Hippocampal formation (tissue), 2 donors: ENCODE data around the gene STUM.
A peak's percentile ranks its signal among the peaks of the same experiment; 100 is the strongest.

ENCODE experiments used
- DNase-seq, 2 donors: peaks; one replicate each; lab custom pipeline; 2025; lab: John Stamatoyannopoulos, UW

STUM gene

DNA sequence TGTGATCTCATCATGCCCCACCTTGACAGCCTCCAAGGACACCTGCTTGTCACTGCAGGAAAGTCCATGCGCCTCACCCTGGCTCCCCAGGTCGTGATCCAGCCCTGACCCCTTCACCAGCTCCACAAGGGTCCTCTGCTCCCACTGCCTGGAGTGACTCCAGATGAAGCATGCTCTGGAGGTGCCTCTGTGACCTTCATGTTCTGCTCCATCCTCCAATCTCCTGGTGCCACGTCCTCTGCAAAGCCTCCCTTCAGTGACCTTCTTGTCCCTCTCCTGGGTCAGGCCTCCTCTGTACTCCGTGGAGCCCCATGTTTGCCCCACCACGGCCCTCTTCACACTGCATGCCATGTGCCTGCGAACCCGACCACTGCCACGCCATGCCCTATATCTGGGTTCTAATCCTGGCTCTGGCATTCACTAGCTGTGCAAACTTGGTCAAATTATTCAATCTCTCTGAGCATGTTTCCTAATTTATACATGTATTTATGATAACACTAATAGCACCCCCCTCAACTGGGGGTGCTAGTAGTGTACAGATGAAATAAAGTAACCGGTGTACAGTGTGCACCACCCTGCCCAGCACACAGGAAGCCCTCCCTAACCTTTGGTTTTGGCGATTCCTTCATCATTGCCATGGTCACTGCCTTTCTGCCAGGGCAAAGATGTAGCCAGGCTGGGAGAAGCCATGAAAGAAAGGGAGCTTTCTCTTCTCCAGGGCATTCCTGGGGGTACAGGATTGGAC lies 77.4 kb downstream of the STUM start:
- DNase-seq, result no peak

DNA sequence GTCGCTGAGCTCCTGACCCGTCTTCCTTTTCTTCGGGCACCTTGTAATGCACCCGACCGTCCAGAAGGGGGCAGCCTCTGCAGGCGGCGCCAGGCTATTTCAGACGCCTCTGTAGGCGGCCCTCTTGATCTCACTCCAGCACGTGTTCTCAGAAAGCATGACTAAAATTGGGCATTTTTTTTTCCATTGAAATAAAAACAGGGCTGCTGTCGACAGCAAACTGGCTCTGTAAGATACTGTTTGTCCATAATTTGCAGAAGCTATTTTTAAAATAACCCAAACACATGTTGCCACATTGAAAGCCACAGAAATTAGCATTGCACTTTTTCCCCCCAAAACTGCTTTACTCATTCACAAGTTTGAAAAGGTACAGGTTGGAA lies 78.0 kb downstream of the STUM start:
- DNase-seq, result peak; percentile 52 to 60

DNA sequence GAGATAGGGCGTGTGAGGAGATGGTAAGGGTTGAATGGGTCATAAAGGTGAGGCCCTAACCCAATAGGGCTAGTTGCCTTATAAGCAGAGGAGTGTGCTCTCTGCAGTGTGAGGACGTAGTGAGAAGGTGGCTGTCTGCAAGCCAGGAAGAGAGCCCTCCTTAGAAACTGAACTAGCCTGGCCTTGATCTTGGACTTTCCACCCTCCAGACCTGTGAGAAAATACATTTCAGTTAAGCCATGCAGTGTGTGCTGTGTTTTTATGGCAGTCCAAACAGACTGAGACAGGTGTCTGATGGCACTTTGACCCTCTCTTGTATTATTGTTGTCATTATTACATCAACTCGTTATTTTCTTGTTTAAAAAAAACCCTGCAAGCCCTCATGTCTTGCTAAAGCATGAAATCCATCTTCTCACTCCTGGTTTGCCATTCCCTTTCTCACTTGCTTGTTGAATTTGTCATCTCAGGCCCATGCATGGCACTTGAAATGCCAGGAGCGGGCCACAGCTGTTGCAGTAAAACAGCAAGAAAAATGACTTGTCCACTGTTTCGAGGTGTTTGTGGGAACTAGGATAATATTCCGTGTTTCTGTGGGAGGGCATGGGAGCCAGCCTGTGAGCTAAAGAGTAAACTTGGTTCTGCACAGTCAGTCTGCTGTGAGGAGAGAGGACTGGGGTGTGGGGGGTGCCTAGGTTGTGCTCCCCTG lies 78.6 kb downstream of the STUM start:
- DNase-seq, result no peak

DNA sequence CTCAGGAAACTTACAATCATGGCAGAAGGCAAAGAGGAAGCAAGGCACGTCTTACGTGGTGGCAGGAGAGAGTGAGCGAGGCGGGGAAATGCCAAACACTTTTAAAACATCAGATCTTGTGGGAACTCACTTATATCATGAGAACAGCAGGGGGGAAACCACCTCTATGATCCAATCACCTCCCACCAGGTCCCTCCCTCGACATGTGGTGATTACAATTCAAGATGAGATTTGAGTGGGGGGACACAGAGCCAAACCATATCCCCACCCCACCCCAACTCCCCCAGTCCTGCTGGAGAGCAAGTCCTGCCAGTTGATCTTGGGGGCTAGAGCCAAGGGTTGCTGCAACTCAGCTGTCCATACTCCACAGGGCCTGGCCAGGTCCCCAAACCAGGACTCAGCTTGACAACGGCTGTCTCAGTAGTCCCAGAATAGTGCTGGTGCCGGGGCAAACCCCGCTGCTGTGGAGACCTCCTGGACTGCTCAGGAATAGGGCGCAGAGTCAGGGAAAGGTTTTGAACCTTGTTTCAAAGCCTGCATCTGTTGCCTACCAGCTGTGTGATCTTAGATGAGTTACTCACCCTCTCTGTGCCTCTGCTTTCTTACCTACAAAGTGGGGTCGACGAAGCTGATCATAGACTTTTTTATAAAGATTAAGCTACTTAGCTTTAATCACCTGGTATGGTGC lies 79.5 kb downstream of the STUM start:
- no peak for DNase-seq

- no peak for DNase-seq
Observed at GRCh38 chr1:226628612-226629155, 80.1 kb downstream of the STUM start.

DNA sequence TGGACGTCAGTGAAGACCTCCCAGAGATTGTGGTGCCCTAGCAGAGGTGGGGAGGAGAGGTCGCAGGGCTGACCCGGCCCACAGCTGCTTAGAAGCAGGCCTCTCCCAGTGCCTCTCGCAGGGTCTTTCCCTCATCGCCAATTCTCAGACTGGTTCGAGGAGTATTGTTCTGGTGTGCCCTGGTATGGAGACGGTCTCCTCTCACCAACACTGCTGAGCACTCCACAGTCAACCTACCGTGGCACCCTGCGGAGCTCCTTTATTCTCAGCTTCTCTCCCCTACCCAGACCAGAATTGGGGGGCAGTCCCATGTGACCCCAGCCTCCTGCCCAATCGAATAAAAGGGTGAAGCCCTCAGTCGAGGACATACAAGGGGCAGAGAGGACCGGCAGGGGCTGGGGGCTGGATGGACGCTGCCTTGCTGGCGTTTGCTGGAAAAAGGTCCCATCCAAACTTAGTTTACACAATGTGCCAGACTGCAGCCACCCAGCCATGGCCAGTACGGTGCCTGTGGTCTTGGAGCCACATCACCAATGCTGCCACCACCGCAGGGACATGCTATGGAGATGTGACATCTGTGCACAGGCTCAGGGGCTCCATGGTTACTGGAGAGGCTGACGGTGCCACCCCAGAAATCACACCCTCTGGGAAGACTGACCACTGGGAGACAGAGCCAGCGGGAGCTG lies 80.8 kb downstream of the STUM start:
- no peak for DNase-seq

GRCh38 chr1:226629896-226630550 lies 81.5 kb downstream of the STUM start:
- no peak for DNase-seq

- DNase-seq, result no peak
Observed at GRCh38 chr1:226630592-226630991, 82.0 kb downstream of the STUM start.

DNA sequence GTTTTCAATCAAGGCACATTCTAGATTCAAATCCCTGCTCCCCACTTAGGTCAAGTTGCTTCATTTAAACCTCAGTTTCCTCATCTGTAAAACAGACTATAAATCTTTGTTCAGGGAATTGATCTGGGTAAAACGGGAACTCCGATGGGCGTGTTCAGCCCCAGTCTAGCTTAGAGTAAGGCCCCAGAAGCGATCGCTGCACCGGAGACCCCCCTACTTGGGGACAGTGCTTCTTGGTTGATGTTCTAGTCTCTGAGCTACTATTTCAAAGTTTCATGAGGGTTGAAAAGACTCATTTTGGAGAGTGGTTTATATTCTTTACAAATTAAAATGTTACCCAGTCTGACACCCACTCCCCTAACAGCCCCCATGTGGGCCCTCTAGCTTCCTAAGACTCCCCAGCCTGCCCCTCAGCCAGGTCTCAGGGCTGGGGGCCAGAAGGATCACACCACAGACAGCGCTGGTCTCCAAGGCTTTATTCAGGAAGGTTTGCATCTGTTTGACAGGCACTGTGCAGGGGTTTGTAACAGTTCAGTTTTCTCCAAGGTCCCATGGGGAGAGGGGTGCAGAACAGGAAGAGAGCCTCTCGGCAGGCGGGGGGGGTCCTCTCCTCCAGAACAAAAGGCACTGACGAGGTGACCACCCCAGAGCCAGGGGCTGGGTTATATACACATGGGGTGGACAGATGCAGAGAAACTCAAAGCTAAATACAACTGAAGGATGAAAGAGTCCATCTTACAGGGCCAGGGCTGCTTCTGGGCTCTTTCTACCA lies 82.9 kb downstream of the STUM start:
- no peak for DNase-seq

DNA sequence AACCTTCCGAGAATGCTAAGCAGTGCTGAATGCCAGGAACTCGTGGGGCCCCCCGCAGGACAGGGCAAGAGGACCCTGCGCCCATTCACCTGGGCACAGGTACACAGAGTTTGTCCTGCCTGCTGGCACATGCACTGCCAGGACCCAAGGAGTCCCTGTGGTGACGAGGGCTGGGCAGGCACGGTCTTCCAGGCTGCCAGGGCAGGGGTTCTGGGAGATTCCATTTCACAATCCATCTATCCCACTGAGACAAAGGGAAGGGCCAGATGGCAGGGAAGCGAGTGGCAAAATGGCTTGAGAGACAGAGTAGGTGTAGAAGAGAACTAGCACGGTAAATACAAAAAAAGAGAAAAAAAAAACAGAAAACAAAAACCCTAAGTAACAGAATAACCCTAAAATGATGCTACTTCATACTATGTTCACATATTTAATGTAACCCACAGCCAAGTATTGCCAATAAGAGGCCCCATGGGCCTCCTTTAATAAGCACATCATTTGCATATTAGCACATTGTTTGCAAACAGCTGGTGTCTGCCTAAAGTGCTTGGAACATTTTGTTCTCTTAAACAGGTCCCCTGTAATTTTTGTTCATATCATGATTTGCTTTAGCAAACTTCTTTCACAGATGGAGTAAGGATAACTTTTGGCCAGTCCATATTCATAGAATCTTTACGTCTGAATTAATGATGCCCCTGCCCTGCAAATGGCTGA lies 83.8 kb downstream of the STUM start:
- no peak for DNase-seq

DNA sequence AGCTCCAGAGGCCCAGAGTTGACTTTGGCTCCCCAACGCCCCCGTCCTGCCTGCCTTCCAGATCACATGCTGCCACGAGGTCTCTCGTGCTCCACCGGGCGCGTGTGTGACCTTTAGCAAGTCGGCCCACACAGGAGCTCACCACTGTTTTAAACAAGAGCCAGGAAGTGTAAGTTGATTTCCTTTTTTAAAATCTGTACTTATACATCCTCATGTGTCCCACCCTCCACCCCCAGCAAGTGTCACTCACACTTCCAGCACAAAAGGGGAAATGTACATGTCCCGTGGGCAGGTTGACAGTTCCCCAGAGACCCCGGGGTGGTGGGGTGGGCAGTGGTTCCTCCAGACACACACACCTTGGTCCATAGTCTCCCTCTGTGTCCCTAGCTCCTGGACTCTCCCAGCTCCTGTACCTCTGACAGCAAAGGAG lies 84.4 kb downstream of the STUM start:
- DNase-seq, result no peak

DNA sequence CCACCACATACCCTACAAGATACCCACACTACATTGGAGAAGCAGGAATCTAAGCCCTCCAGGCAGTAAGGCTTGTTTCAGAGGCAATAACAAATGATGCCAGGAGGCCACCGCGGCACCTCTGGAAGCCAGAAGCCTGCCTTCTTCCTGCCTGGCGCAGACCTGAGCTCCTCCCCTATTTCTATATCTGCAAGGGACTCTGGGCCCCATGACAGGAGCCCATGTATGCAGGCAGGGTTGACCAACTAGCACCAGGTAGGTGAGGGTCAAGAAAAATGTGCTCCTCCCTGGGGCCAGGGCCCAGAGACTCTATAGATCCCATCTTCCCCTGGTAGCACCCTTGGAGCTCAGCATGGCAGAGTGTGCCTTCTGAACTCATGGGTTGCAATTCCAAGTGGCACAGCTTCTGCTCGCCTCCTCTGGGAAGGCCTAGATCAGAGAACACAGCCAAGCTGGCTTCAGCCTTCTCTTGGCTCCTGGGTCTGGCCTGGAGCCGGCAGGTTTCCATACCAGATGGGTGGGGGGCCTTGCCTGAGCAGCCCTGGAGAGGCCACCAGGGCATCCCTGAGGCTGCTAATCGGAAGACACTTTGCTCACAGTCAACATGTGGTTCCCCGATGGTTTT lies 85.1 kb downstream of the STUM start:
- DNase-seq, result no peak

- DNase-seq, result peak; percentile 43 to 68
Observed at GRCh38 chr1:226634166-226634588, 85.6 kb downstream of the STUM start.

DNA sequence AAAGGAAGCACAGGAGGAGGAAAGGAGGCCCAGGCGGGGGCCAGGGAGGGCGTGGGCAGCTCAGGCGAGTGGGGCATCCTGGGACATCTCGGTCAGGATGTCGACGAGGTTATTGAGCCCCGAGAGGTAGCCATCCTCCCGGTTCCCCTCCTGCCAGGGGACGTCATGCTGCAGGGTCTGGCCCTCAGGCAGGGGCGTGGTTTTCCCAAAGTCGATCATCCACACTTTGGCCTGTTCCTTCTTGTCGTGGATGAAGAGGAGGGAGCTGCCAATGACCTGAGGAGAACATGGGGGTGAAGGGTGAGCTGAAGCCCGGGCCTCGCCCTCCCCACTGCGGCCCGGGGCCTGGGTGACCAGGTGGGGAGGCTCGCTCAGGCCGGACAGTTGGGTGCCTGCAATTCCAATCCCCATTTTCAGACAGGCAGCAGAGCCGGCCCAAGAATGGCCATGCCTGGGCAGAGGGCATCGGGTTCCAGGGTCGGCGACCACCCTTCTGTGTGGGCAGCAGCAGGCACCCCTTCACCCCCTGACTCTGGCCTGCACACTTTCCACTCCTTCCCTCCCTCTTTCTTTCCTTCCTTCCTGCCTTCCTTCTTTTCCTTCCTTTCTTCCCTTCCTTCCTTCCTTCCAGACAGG lies 86.2 kb downstream of the STUM start:
- no peak for DNase-seq

GRCh38 chr1:226635456-226635941 lies 86.9 kb downstream of the STUM start:
- no peak for DNase-seq

DNA sequence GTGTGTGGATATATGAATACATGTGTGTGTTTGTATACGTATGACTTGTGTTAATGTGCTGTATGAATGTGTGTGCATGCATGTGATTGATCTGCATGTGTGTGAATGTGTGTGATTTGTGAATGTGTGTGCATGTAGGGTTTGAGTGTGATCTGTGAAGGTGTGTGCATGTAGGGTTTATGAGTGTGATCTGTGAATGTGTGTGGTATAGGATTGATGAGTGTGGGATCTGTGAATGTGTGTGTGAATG lies 88.2 kb downstream of the STUM start:
- DNase-seq, result no peak

DNA sequence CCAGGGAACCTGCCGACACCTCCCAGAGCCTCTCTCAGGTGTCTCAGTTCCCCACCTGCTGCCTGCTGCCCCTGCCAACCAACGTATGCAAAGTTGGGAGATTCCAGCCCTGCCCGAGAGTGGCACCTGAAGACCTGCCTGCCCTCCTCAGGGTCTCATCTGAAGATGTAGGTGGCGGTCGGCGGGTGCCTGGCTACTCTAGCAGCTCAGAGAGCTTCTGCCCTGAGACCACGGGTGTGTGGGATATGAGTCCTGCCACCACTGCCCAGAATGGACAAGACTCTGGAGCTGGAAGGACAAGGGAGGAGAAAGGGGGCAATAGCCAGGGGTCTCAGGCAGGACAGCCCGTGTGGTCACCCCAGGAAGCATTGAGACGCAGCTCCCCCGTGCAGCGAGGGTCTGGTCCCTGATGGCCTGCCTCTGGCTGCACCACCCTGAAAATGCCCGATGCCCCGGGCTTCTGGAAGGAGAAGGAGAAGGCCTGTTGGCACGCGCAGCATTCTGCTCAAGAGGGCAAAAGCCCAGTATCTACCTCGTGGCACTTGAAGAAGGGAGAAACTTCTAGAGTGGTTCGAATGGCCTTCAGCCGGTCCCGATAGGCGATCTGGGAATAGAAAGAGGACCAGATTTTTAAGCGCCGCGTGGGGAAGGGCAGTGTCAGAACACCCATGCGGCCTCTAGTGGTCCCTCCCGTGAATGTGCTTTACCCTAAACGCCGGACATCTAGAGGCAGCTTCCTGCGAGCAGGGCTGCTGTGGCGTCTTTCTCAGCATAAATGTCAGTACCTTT lies 88.8 kb downstream of the STUM start:
- no peak for DNase-seq

DNA sequence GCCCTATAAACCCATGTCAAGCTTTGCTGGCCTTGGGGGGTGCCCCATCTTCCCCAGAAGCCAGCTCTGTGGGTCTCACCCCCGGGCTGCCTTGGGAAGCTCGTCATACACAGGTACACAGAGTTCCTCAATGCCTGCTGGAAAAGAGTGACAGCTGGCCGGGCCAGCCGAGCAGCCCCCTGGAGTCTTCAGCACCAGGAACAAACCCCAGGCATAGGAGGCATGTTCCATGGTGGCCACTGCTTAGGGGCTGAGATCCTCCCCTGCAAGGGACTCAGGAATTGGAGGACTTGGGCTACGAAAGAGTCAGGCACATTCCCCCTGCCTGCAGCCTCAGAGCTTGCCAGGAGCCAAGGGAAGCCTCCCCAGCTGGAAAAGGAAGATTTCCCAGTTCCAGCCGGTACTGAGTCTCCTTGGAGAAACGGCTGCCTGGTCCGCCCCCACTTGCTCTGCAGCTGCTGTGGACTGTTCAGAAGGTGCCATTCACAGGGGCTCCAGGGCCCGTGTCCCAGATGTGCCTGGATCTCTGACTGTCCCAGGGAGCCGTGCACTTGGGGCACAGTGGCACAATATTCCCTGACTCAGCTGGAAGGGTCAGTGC lies 89.5 kb downstream of the STUM start:
- no peak for DNase-seq
